ENCODE measurements around the gene RHD. TPM values are rescaled to one million over a fixed set of nuclear protein-coding genes. Genes with fewer than 3 reads are reported as not detected.
"Not testable (repeated sequence)": the region's sequence is repeated elsewhere in the genome, so short reads cannot be mapped to it uniquely, and the experiment has no call there.

The RHD gene
- total RNA-seq, 1 experiment from 2014 or later = not detected

GRCh38 chr1:25369241-25369640, 96.9 kb downstream of the RHD start:
- Histone ChIP-seq H3K4me1 (ENCODE audit: insufficient read depth, low read length) (no peaks in the 10 kb centered on the region), H3F3A (ENCODE audit: low read length, unreplicated experiment) (no peaks in the 10 kb centered on the region), H3K9me3 (ENCODE audit: low read length) (no peaks in the 10 kb centered on the region), H3K79me2 (ENCODE audit: low read length) (no peaks in the 10 kb centered on the region), H2AFZ (ENCODE audit: low read length) (no peak overlapping the region), H3K36me3 (ENCODE audit: low read depth, low read length) (no peaks in the 10 kb centered on the region), H3K9ac (ENCODE audit: low read length) (no peak overlapping the region), H4K20me1 (ENCODE audit: low read length) (no peaks in the 10 kb centered on the region), H3K27ac (ENCODE audit: low read length) (no peak overlapping the region), H3K4me3 (ENCODE audit: low read length) (no peak overlapping the region), H3K27me3 (ENCODE audit: low read length) (no peaks in the 10 kb centered on the region), H3K9me2 (replicated peaks; ENCODE audit: low read length) (no peaks in the 10 kb centered on the region), H3K4me2 (ENCODE audit: low read length) (no peak overlapping the region)
- POLR2A ChIA-PET (ENCODE audit: unreplicated experiment) = no interaction called here
- no peak for DNase-seq
- intact Hi-C loops (cut with micrococcal nuclease) = no loop called here
- TF ChIP-seq CTCF (conservative IDR thresholded peaks at IDR 0.05; ENCODE audit: low read depth, low read length) (no peak), EZH2phosphoT487 (IDR thresholded peaks at IDR 0.05; ENCODE audit: borderline replicate concordance, low read length) (no peak)
- CTCF ChIA-PET = no interaction called here
- no peak for ATAC-seq
- no TSS peak for BruUV-seq (replicated peaks)

- H3K36me3 ChIP-seq (ENCODE audit: low read depth, low read length); H4K20me1 ChIP-seq (ENCODE audit: low read length); H3K9me3 ChIP-seq (ENCODE audit: low read length); H3F3A ChIP-seq (ENCODE audit: low read length, unreplicated experiment); CTCF ChIA-PET; H3K9me2 ChIP-seq (replicated peaks; ENCODE audit: low read length); intact Hi-C loops (cut with micrococcal nuclease); H3K27me3 ChIP-seq (ENCODE audit: low read length); H3K4me2 ChIP-seq (ENCODE audit: low read length); H2AFZ ChIP-seq (ENCODE audit: low read length); H3K4me3 ChIP-seq (ENCODE audit: low read length); H3K4me1 ChIP-seq (ENCODE audit: insufficient read depth, low read length); DNase-seq; H3K79me2 ChIP-seq (ENCODE audit: low read length); H3K27ac ChIP-seq (ENCODE audit: low read length); H3K9ac ChIP-seq (ENCODE audit: low read length); POLR2A ChIA-PET (ENCODE audit: unreplicated experiment); BruUV-seq (replicated peaks); ATAC-seq: not testable (repeated sequence)
These were observed 97.5 kb downstream of the RHD start for GRCh38 chr1:25369691-25370271.

- H2AFZ ChIP-seq (ENCODE audit: low read length); H3K4me2 ChIP-seq (ENCODE audit: low read length); H3K4me3 ChIP-seq (ENCODE audit: low read length); H3F3A ChIP-seq (ENCODE audit: low read length, unreplicated experiment); H3K79me2 ChIP-seq (ENCODE audit: low read length); H3K27ac ChIP-seq (ENCODE audit: low read length); H3K4me1 ChIP-seq (ENCODE audit: insufficient read depth, low read length); H3K9me2 ChIP-seq (replicated peaks; ENCODE audit: low read length); CTCF ChIA-PET; BruUV-seq (replicated peaks); H3K9ac ChIP-seq (ENCODE audit: low read length); H3K27me3 ChIP-seq (ENCODE audit: low read length); H3K9me3 ChIP-seq (ENCODE audit: low read length); intact Hi-C loops (cut with micrococcal nuclease); ATAC-seq; H4K20me1 ChIP-seq (ENCODE audit: low read length); POLR2A ChIA-PET (ENCODE audit: unreplicated experiment); H3K36me3 ChIP-seq (ENCODE audit: low read depth, low read length): not testable (repeated sequence)
- peak; percentile 42 for DNase-seq
These were observed 99.4 kb downstream of the RHD start for GRCh38 chr1:25371757-25372156.

GRCh38 chr1:25378367-25378766, 106.1 kb downstream of the RHD start:
- ATAC-seq; H4K20me1 ChIP-seq (ENCODE audit: low read length); DNase-seq; intact Hi-C loops (cut with micrococcal nuclease); H2AFZ ChIP-seq (ENCODE audit: low read length); H3K79me2 ChIP-seq (ENCODE audit: low read length); H3K4me3 ChIP-seq (ENCODE audit: low read length); H3K27ac ChIP-seq (ENCODE audit: low read length); H3K27me3 ChIP-seq (ENCODE audit: low read length); BruUV-seq (replicated peaks); POLR2A ChIA-PET (ENCODE audit: unreplicated experiment); H3K36me3 ChIP-seq (ENCODE audit: low read depth, low read length); H3K4me1 ChIP-seq (ENCODE audit: insufficient read depth, low read length); H3K9me2 ChIP-seq (replicated peaks; ENCODE audit: low read length); H3K9me3 ChIP-seq (ENCODE audit: low read length); H3K9ac ChIP-seq (ENCODE audit: low read length); H3K4me2 ChIP-seq (ENCODE audit: low read length); CTCF ChIA-PET; H3F3A ChIP-seq (ENCODE audit: low read length, unreplicated experiment): not testable (repeated sequence)

Other genes starting within 250 kb of the RHD start
- 29.8 and 31.0 TPM in 2 replicates for gene SYF2, start 40.0 kb upstream of the RHD start, total RNA-seq (2014; rRNA removed)
- 46.8 and 49.4 TPM in 2 replicates for gene RSRP1, start 25.1 kb upstream of the RHD start, total RNA-seq (2014; rRNA removed)
- gene TMEM50A, start 65.8 kb downstream of the RHD start, total RNA-seq (2014; rRNA removed) = 70.2 and 90.5 TPM in 2 replicates
- 1.1 and 1.4 TPM in 2 replicates for gene RHCE, start 148.3 kb downstream of the RHD start, total RNA-seq (2014; rRNA removed)
- 13.6 and 14.0 TPM in 2 replicates for gene MACO1, start 158.4 kb downstream of the RHD start, total RNA-seq (2014; rRNA removed)